SK-N-SH (cell line): Measurements from ENCODE around the gene CDR2. TPM values are rescaled to one million over a fixed set of nuclear protein-coding genes. Genes with fewer than 3 reads are reported as not detected.

Experiments
- CTCF ChIA-PET: fragments of 300-600, 350-600 bp; formaldehyde crosslinking; extraction: SDS; loops from one replicate; lab custom pipeline; 2021; lab: Yijun Ruan, JAX
- POLR2A ChIA-PET: fragments of 350-600 bp; sonication (Branson Sonifier 250); formaldehyde crosslinking; extraction: SDS; loops from one replicate; lab custom pipeline; 2020; ENCODE audit warnings: antibody characterized with exemption, inconsistent platforms; lab: Yijun Ruan, JAX
- DNase-seq: peaks from one replicate; pipeline ENCODE4 v3.0.0; 2012
- H2AFZ ChIP-seq: fragments of 200-600 bp; sonication (generic); 2 replicates; pipeline ENCODE4 v1.8.1; 2016; ENCODE audit warnings: antibody characterized with exemption, mild to moderate bottlenecking, low read depth
- H3F3A ChIP-seq: fragments of 200-600 bp; sonication (generic); replicated peaks from 2 replicates; pipeline ENCODE3; 2016; ENCODE audit warnings: antibody characterized with exemption, mild to moderate bottlenecking; ENCODE audit not compliant: insufficient read depth
- H3K27ac ChIP-seq, 2 experiments: fragments of 200-500 bp in 1 of 2; fragments of 200-600 bp in 1 of 2; sonication (Bioruptor generic) in 1 of 2; sonication (generic), shearing (Covaris generic) in 1 of 2; 2 replicates each; pipeline versions ENCODE4 v1.5.1 to v1.6.1; 2014 to 2016; ENCODE audit warnings: low read depth in 2 of 2, inconsistent platforms in 1 of 2, low read length in 1 of 2, mild to moderate bottlenecking in 1 of 2, mixed read lengths in 1 of 2
- H3K27me3 ChIP-seq: fragments of 200-600 bp; sonication (generic), shearing (Covaris generic); 2 replicates; pipeline ENCODE4 v1.6.1; 2016; ENCODE audit warnings: mixed run types; ENCODE audit not compliant: insufficient read depth
- H3K36me3 ChIP-seq, 2 experiments: fragments of 200-500 bp in 1 of 2; fragments of 200-600 bp in 1 of 2; sonication (Bioruptor generic) in 1 of 2; sonication (generic) in 1 of 2; replicated peaks in 1 of 2; 2 replicates each; pipeline versions ENCODE3 to v1.5.1; 2014 to 2016; ENCODE audit warnings: low read length in 1 of 2, mild to moderate bottlenecking in 1 of 2; ENCODE audit not compliant: insufficient read depth in 2 of 2, control insufficient read depth in 1 of 2
- H3K4me1 ChIP-seq, 2 experiments: fragments of 200-500 bp in 1 of 2; fragments of 200-600 bp in 1 of 2; sonication (Bioruptor generic) in 1 of 2; sonication (generic), shearing (Covaris generic) in 1 of 2; 2 replicates each; pipeline versions ENCODE4 v1.5.1 to v1.6.1; 2014 to 2016; ENCODE audit warnings: low read depth in 1 of 2, low read length in 1 of 2, mixed run types in 1 of 2; ENCODE audit not compliant: insufficient read depth in 2 of 2, control insufficient read depth in 1 of 2
- H3K4me2 ChIP-seq: fragments of 200-600 bp; sonication (generic), shearing (Covaris generic); 2 replicates; pipeline ENCODE4 v1.6.1; 2017; ENCODE audit warnings: mixed run types
- H3K4me3 ChIP-seq, 2 experiments: fragments of 200-500 bp in 1 of 2; fragments of 200-600 bp in 1 of 2; sonication (Bioruptor generic) in 1 of 2; sonication (generic), shearing (Covaris generic) in 1 of 2; 2 replicates each; pipeline versions ENCODE4 v1.5.1 to v1.8.1; 2014 to 2016; ENCODE audit warnings: low read depth in 2 of 2, inconsistent platforms in 1 of 2, low read length in 1 of 2, mild to moderate bottlenecking in 1 of 2, mixed read lengths in 1 of 2, moderate library complexity in 1 of 2
- H3K79me2 ChIP-seq: fragments of 200-600 bp; sonication (generic); 2 replicates; pipeline ENCODE4 v1.8.1; 2017; ENCODE audit warnings: mild to moderate bottlenecking; ENCODE audit not compliant: insufficient read depth
- H3K9ac ChIP-seq: fragments of 200-600 bp; sonication (generic); 2 replicates; pipeline ENCODE4 v1.6.1; 2017; ENCODE audit warnings: mixed run types
- H3K9me2 ChIP-seq: fragments of 200-600 bp; sonication (generic); 2 replicates; pipeline ENCODE4 v1.6.1; 2017; ENCODE audit warnings: mixed run types
- H3K9me3 ChIP-seq: fragments of 200-600 bp; sonication (generic); 2 replicates; pipeline ENCODE4 v1.6.1; 2017; ENCODE audit warnings: mixed run types, mild to moderate bottlenecking, moderate library complexity
- H4K20me1 ChIP-seq: fragments of 200-600 bp; sonication (generic); 2 replicates; pipeline ENCODE4 v1.6.1; 2017; ENCODE audit warnings: mild to moderate bottlenecking, mixed run types; ENCODE audit not compliant: insufficient read depth
- EZH2phosphoT487 ChIP-seq: fragments of 200-600 bp; sonication (generic); IDR thresholded peaks from 2 replicates; pipeline ENCODE4 v1.6.1; 2017; ENCODE audit warnings: low read depth, mixed run types, mild to moderate bottlenecking, antibody characterized with exemption, moderate library complexity, borderline replicate concordance
- FOXJ3 ChIP-seq: sonication (generic); formaldehyde crosslinking; IDR thresholded peaks from 2 replicates; pipeline ENCODE4 v1.5.1; 2020; ENCODE audit warnings: mild to moderate bottlenecking, missing genetic modification reagents
- JUND ChIP-seq: IDR thresholded peaks from 2 replicates; pipeline ENCODE4 v1.4.0; 2012
- MEF2A ChIP-seq: IDR thresholded peaks from 2 replicates; pipeline ENCODE4 v1.4.0; 2012; ENCODE audit warnings: low read depth, borderline replicate concordance
- MXI1 ChIP-seq: IDR thresholded peaks from 2 replicates; pipeline ENCODE4 v1.6.1; 2012; ENCODE audit warnings: mild to moderate bottlenecking, low read depth, low read length, improper control_type of control experiment
- RFX5 ChIP-seq: IDR thresholded peaks from 2 replicates; pipeline ENCODE4 v1.6.1; 2012; ENCODE audit warnings: mild to moderate bottlenecking, improper control_type of control experiment, low read length
- WGBS: methylation state at CpG from one replicate; pipeline ENCODE4 v1.1.6; 2017; ENCODE audit warnings: low lambda C conversion rate; 5-methylcytosine and 5-hydroxymethylcytosine counted together
- polyA plus RNA-seq, 3 experiments: library from polyadenylated mRNA; depleted of rRNA; stranded (reverse); fragments of >200 nt; gene quantifications; 2 replicates each; pipeline ENCODE4 v1.2.3, GENCODE V29; 2012
- TF ChIP-seq, protein P1 (sequence below): IDR thresholded peaks from 2 replicates; pipeline ENCODE4 v1.6.1; 2012; ENCODE audit warnings: mild to moderate bottlenecking, low read depth, low read length, moderate library complexity
- TF ChIP-seq, protein P2 (sequence below): IDR thresholded peaks from 2 replicates; pipeline ENCODE4 v1.4.0; 2012; ENCODE audit warnings: low read depth, borderline replicate concordance
- TF ChIP-seq, protein P3 (sequence below): fragments of 200-600 bp; sonication (generic); IDR thresholded peaks from 2 replicates; pipeline ENCODE4 v1.6.1; 2017; ENCODE audit warnings: antibody characterized with exemption, mild to moderate bottlenecking, moderate library complexity

Gene CDR2
- polyA plus RNA-seq, 1 of the 3 experiments (the other 2 are of a cell fraction) = 30.3 TPM

DNA sequence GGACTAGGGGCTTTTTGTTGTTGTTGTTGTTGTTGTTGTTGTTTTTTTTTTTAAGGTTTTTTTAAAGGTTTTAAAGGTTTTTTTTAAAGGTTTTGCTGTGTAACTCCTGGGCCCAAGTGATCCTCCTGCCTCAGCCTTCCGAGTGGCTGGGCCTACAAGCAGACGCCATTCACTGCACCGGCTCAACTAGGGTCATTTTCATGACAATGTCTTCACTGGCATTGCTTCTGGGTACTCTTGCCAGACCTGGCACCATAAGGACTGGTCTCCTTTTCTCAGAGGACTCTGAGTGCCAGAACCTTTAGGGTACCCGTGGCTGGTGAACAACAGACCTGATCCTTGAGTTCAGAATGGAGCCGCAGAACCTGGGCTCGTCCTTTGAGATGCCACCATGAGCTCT is 56.8 kb downstream of the CDR2 start:
- Histone ChIP-seq H3K9ac (no peak overlapping the region), H4K20me1 (0 out of 2 replicates have a peak, but pooled peaks cover 5% of the 10 kb centered on the region), H2AFZ (no peak overlapping the region), H3K4me3 (no peak overlapping the region), H3K27ac (no peak overlapping the region), H3K9me2 (no peaks in the 10 kb centered on the region), H3F3A (no peaks in the 10 kb centered on the region), H3K4me2 (no peak overlapping the region), H3K9me3 (no peaks in the 10 kb centered on the region), H3K4me1 (peaks cover 0 to 3% of the 10 kb centered on the region in 2 experiments; a peak in 1 of 4 replicates), H3K36me3 (peaks cover 9 to 49% of the 10 kb centered on the region in 2 experiments), H3K27me3 (no peaks in the 10 kb centered on the region), H3K79me2 (no peaks in the 10 kb centered on the region; the same call in 1 of the 2 replicates)
- 95% methylated on average over 6 of the region's 6 CpGs for WGBS
- no peak for DNase-seq
- ChIA-PET CTCF (interaction anchor here (4.3 kb wide), 1 partner anchor 1160 kb away, joined by 24 read pairs; the partner anchor contains the start of gene LDAF1), POLR2A (no interaction called here)
- TF ChIP-seq, protein P1, sequence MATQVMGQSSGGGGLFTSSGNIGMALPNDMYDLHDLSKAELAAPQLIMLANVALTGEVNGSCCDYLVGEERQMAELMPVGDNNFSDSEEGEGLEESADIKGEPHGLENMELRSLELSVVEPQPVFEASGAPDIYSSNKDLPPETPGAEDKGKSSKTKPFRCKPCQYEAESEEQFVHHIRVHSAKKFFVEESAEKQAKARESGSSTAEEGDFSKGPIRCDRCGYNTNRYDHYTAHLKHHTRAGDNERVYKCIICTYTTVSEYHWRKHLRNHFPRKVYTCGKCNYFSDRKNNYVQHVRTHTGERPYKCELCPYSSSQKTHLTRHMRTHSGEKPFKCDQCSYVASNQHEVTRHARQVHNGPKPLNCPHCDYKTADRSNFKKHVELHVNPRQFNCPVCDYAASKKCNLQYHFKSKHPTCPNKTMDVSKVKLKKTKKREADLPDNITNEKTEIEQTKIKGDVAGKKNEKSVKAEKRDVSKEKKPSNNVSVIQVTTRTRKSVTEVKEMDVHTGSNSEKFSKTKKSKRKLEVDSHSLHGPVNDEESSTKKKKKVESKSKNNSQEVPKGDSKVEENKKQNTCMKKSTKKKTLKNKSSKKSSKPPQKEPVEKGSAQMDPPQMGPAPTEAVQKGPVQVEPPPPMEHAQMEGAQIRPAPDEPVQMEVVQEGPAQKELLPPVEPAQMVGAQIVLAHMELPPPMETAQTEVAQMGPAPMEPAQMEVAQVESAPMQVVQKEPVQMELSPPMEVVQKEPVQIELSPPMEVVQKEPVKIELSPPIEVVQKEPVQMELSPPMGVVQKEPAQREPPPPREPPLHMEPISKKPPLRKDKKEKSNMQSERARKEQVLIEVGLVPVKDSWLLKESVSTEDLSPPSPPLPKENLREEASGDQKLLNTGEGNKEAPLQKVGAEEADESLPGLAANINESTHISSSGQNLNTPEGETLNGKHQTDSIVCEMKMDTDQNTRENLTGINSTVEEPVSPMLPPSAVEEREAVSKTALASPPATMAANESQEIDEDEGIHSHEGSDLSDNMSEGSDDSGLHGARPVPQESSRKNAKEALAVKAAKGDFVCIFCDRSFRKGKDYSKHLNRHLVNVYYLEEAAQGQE = no peak
- no peak for TF ChIP-seq JUND
- no peak for TF ChIP-seq MXI1
- TF ChIP-seq, protein P2, sequence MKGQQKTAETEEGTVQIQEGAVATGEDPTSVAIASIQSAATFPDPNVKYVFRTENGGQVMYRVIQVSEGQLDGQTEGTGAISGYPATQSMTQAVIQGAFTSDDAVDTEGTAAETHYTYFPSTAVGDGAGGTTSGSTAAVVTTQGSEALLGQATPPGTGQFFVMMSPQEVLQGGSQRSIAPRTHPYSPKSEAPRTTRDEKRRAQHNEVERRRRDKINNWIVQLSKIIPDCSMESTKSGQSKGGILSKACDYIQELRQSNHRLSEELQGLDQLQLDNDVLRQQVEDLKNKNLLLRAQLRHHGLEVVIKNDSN = no peak
- no peak for TF ChIP-seq FOXJ3
- TF ChIP-seq RFX5 = no peak

DNA sequence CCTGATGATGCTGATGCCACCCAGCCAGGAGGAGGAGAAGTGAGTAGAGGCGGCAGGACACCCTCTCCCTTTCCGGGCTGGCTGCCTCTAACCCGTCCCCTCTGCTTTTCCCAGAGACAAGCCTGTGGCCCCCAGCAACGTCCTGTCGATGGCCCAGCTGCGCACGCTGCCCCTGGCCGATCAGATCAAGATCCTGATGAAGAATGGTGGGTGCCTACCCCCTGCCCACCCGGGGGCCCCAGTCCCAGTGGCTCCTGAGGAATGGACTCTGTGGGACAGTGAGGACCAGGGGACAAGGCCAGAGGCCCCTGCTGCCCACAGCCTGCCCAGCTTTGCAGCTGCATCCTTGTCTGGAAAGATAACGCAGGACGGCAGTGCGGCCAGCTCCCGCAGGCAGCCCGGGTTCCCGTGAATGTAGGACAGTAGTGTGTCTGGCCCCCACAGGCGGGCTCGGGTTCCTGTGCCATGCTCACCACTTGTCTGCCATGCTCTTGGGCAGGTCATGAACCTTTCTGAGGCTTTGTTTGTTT is 57.4 kb downstream of the CDR2 start:
- TF ChIP-seq, protein P1 = no peak
- no peak for TF ChIP-seq EZH2phosphoT487
- TF ChIP-seq, protein P3, sequence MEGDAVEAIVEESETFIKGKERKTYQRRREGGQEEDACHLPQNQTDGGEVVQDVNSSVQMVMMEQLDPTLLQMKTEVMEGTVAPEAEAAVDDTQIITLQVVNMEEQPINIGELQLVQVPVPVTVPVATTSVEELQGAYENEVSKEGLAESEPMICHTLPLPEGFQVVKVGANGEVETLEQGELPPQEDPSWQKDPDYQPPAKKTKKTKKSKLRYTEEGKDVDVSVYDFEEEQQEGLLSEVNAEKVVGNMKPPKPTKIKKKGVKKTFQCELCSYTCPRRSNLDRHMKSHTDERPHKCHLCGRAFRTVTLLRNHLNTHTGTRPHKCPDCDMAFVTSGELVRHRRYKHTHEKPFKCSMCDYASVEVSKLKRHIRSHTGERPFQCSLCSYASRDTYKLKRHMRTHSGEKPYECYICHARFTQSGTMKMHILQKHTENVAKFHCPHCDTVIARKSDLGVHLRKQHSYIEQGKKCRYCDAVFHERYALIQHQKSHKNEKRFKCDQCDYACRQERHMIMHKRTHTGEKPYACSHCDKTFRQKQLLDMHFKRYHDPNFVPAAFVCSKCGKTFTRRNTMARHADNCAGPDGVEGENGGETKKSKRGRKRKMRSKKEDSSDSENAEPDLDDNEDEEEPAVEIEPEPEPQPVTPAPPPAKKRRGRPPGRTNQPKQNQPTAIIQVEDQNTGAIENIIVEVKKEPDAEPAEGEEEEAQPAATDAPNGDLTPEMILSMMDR = no peak
- no peak for TF ChIP-seq FOXJ3
- TF ChIP-seq, protein P2 = no peak
- no peak for TF ChIP-seq MEF2A
- Histone ChIP-seq H3K9me3 (no peaks in the 10 kb centered on the region), H2AFZ (no peak overlapping the region), H3K79me2 (no peaks in the 10 kb centered on the region; the same call in 1 of the 2 replicates), H3K4me1 (peaks cover 0 to 3% of the 10 kb centered on the region in 2 experiments; a peak in 1 of 4 replicates), H3K4me3 (no peak overlapping the region), H4K20me1 (0 out of 2 replicates have a peak, but pooled peaks cover 5% of the 10 kb centered on the region), H3K9me2 (no peaks in the 10 kb centered on the region), H3F3A (no peaks in the 10 kb centered on the region), H3K4me2 (no peak overlapping the region), H3K36me3 (peaks cover 10 to 45% of the 10 kb centered on the region in 2 experiments), H3K27me3 (no peaks in the 10 kb centered on the region), H3K9ac (no peak overlapping the region), H3K27ac (no peak overlapping the region)
- DNase-seq = no peak
- CTCF ChIA-PET = no interaction called here
- WGBS = 81% methylated on average over 6 of the region's 17 CpGs
- POLR2A ChIA-PET = no interaction called here
